H9 (cell line): ENCODE results near the gene NBPF11. TPM values are rescaled to one million over a fixed set of nuclear protein-coding genes. Genes with fewer than 3 reads are reported as not detected.

Experiments used
- DNase-seq: peaks from one replicate; pipeline ENCODE4 v3.0.0-alpha.2; 2017
- H2AFZ ChIP-seq: one replicate; pipeline ENCODE4 v1.6.1; 2013; ENCODE audit warnings: mild to moderate bottlenecking, low read length, control low read depth, moderate library complexity
- H2AK5ac ChIP-seq: 2 replicates; pipeline ENCODE4 v1.6.1; 2013; ENCODE audit warnings: low read length, control low read depth, mixed read lengths; ENCODE audit not compliant: insufficient read length
- H2BK120ac ChIP-seq: one replicate; pipeline ENCODE4 v1.6.1; 2013; ENCODE audit warnings: low read depth, mild to moderate bottlenecking, low read length, control low read depth, inconsistent platforms; ENCODE audit not compliant: poor library complexity, severe bottlenecking
- H2BK12ac ChIP-seq: 2 replicates; pipeline ENCODE4 v1.6.1; 2013; ENCODE audit warnings: low read length, control low read depth, mixed read lengths, low read depth; ENCODE audit not compliant: insufficient read length
- H2BK15ac ChIP-seq: 2 replicates; pipeline ENCODE4 v1.6.1; 2013; ENCODE audit warnings: low read depth, low read length, control low read depth
- H2BK20ac ChIP-seq: one replicate; pipeline ENCODE4 v1.6.1; 2013; ENCODE audit warnings: low read depth, mild to moderate bottlenecking, low read length, control low read depth, inconsistent platforms; ENCODE audit not compliant: poor library complexity, severe bottlenecking
- H2BK5ac ChIP-seq: 2 replicates; pipeline ENCODE4 v1.6.1; 2013; ENCODE audit warnings: low read length, control low read depth, mixed read lengths; ENCODE audit not compliant: insufficient read length
- H3K14ac ChIP-seq: 2 replicates; pipeline ENCODE4 v1.6.1; 2013; ENCODE audit warnings: low read length, control low read depth; ENCODE audit not compliant: insufficient read depth
- H3K18ac ChIP-seq: 2 replicates; pipeline ENCODE4 v1.6.1; 2013; ENCODE audit warnings: low read depth, mild to moderate bottlenecking, mixed read lengths, low read length, control low read depth; ENCODE audit not compliant: insufficient read length
- H3K23ac ChIP-seq: 2 replicates; pipeline ENCODE4 v1.6.1; 2013; ENCODE audit warnings: low read length, control low read depth, mixed read lengths, low read depth; ENCODE audit not compliant: insufficient read length
- H3K23me2 ChIP-seq: 2 replicates; pipeline ENCODE4 v1.6.1; 2013; ENCODE audit warnings: low read depth, mild to moderate bottlenecking, mixed read lengths, low read length, control low read depth; ENCODE audit not compliant: insufficient read length, poor library complexity, severe bottlenecking
- H3K27ac ChIP-seq: 2 replicates; pipeline ENCODE4 v1.5.1; 2013; ENCODE audit warnings: low read length, control low read depth, mixed read lengths, low read depth; ENCODE audit not compliant: insufficient read length
- H3K27me3 ChIP-seq: 2 replicates; pipeline ENCODE4 v1.6.1; 2013; ENCODE audit warnings: low read length, control low read depth, inconsistent platforms; ENCODE audit not compliant: insufficient read depth
- H3K4ac ChIP-seq: 2 replicates; pipeline ENCODE4 v1.6.1; 2013; ENCODE audit warnings: low read depth, mild to moderate bottlenecking, control low read depth, inconsistent platforms, low read length, moderate library complexity
- H3K4me1 ChIP-seq: 2 replicates; pipeline ENCODE4 v1.6.1; 2013; ENCODE audit warnings: low read length, control low read depth, inconsistent platforms; ENCODE audit not compliant: insufficient read depth
- H3K4me2 ChIP-seq: 2 replicates; pipeline ENCODE4 v1.6.1; 2013; ENCODE audit warnings: low read length, control low read depth, mixed read lengths; ENCODE audit not compliant: insufficient read length, insufficient read depth
- H3K56ac ChIP-seq: 2 replicates; pipeline ENCODE4 v1.6.1; 2013; ENCODE audit warnings: low read depth, mild to moderate bottlenecking, mixed read lengths, low read length, control low read depth; ENCODE audit not compliant: insufficient read length
- H3K79me1 ChIP-seq: 2 replicates; pipeline ENCODE4 v1.6.1; 2013; ENCODE audit warnings: low read depth, mild to moderate bottlenecking, moderate library complexity, low read length, control low read depth, inconsistent platforms; ENCODE audit not compliant: insufficient read depth, poor library complexity, severe bottlenecking
- H3K79me2 ChIP-seq: 2 replicates; pipeline ENCODE4 v1.6.1; 2013; ENCODE audit warnings: low read length, control low read depth, inconsistent platforms; ENCODE audit not compliant: insufficient read depth
- H3K9ac ChIP-seq: 2 replicates; pipeline ENCODE4 v1.6.1; 2013; ENCODE audit warnings: low read length, control low read depth, mixed read lengths; ENCODE audit not compliant: insufficient read length; ENCODE audit errors: extremely low read depth
- H3K9me3 ChIP-seq: one replicate; pipeline ENCODE4 v1.6.1; 2013; ENCODE audit warnings: low read depth, low read length, inconsistent platforms; ENCODE audit not compliant: control insufficient read depth
- H3T11ph ChIP-seq: one replicate; pipeline ENCODE4 v1.6.1; 2013; ENCODE audit warnings: mild to moderate bottlenecking, low read length, control low read depth, inconsistent platforms
- H4K20me1 ChIP-seq: one replicate; pipeline ENCODE4 v1.6.1; 2013; ENCODE audit not compliant: control insufficient read depth, insufficient read length, insufficient read depth
- H4K5ac ChIP-seq: 2 replicates; pipeline ENCODE4 v1.6.1; 2013; ENCODE audit warnings: low read depth, mild to moderate bottlenecking, mixed read lengths, low read length, control low read depth; ENCODE audit not compliant: insufficient read length
- H4K8ac ChIP-seq: replicated peaks from 2 replicates; pipeline ENCODE4 v1.6.1; 2013; ENCODE audit warnings: low read length, control low read depth, mixed read lengths, low read depth; ENCODE audit not compliant: insufficient read length
- H4K91ac ChIP-seq: 2 replicates; pipeline ENCODE4 v1.6.1; 2013; ENCODE audit warnings: low read depth, mild to moderate bottlenecking, moderate library complexity, mixed read lengths, low read length, control low read depth; ENCODE audit not compliant: insufficient read length
- H3K27ac Mint-ChIP-seq, 3 experiments: 2 replicates in 2 of 3; 3 replicates in 1 of 3; pipeline ENCODE4 v1.8.0; 2020 to 2021; ENCODE audit warnings: mixed read lengths in 3 of 3, mild to moderate bottlenecking in 1 of 3, moderate library complexity in 1 of 3
- H3K27me3 Mint-ChIP-seq: 2 replicates; pipeline ENCODE4 v1.8.0; 2021; ENCODE audit warnings: low read depth, mild to moderate bottlenecking, moderate library complexity, mixed read lengths
- H3K36me3 Mint-ChIP-seq, 3 experiments: 2 replicates in 2 of 3; 3 replicates in 1 of 3; pipeline ENCODE4 v1.8.0; 2020 to 2021; ENCODE audit warnings: low read depth in 3 of 3, mixed read lengths in 3 of 3; ENCODE audit not compliant: insufficient read depth in 1 of 3
- H3K4me1 Mint-ChIP-seq, 2 experiments: 2 replicates each; pipeline ENCODE4 v1.8.0; 2020; ENCODE audit warnings: mixed read lengths in 2 of 2
- H3K4me3 Mint-ChIP-seq, 2 experiments: 2 replicates in 1 of 2; 3 replicates in 1 of 2; pipeline ENCODE4 v1.8.0; 2020 to 2021; ENCODE audit warnings: mild to moderate bottlenecking in 2 of 2, mixed read lengths in 2 of 2, moderate library complexity in 1 of 2
- H3K9me3 Mint-ChIP-seq, 2 experiments: 2 replicates in 1 of 2; 3 replicates in 1 of 2; pipeline ENCODE4 v1.8.0; 2020; ENCODE audit warnings: mild to moderate bottlenecking in 2 of 2, mixed read lengths in 2 of 2, moderate library complexity in 1 of 2
- WGBS: extraction: QIAGEN DNeasy Blood & Tissue Kit; methylation state at CpG from one replicate; pipeline ENCODE4 v1.1.7; 2013; ENCODE audit warnings: missing lambda C conversion rate, low lambda C conversion rate, mixed read lengths; ENCODE audit not compliant: insufficient read length; ENCODE audit errors: extremely low coverage; 5-methylcytosine and 5-hydroxymethylcytosine counted together
- total RNA-seq: library from RNA; stranded (reverse); gene quantifications from 2 replicates; pipeline ENCODE4 v1.2.1, GENCODE V29; 2021
- TF ChIP-seq, protein P1 (sequence below): fragments of 200-600 bp; sonication (generic); conservative IDR thresholded peaks from 3 replicates; pipeline ENCODE4 v1.8.0; 2021; ENCODE audit warnings: antibody characterized with exemption, mild to moderate bottlenecking

The NBPF11 gene
- total RNA-seq, 1 experiment from 2014 or later, result 9.2 TPM

DNA sequence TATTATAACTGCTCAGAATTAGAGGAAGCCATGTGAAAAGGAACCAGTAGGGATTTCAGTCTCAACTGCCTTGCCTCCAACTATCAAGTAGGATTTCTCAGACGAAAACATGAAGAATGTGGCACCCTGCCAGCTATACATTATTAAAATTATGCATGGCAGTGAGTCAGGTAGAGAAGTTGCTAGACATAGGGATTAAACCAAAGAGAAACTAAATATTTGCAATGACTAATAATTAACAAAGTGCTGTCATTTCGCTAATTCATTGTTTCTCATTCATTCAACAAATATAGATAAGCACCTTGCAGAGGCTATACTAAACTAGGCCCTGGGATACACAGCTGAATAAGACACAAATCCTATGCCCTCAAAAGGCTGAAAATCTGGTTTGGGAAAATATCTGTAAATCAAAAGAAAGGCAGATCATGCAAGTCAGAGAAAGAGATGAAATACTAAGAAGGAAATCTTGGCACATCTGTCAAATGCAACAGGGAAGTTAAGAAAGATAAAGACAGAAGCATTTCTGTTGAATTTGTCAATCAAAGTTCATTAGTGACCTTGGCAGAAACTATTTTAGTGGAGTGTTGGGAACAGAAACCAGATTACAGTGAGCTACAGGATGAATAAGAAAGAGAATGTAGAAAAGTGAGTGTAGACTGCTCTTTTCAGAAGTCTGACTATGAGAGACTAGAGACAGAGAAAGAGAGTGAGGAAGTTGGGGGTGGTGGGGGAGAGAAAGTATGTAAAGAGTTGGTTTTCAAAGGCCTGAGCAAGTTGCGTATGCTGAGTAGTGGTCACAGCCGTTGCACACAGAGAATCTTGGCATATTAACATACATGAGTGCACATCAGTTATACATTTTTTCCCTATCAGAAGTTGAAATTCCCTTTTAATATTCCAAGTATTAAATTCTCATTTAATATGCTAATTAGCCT lies 14.7 kb upstream of the NBPF11 start:
- no peak overlapping the region for H3K4ac ChIP-seq
- H4K5ac ChIP-seq, result no peak overlapping the region
- no peak overlapping the region for H2BK5ac ChIP-seq
- H3K27ac ChIP-seq, result no peak overlapping the region
- Mint-ChIP-seq H3K27ac (no peak overlapping the region), H3K36me3 (no peaks in the 10 kb centered on the region), H3K4me3 (no peak overlapping the region), H3K27me3 (no peaks in the 10 kb centered on the region), H3K4me1 (peaks cover 6 to 9% of the 10 kb centered on the region in 2 experiments), H3K9me3 (no peaks in the 10 kb centered on the region)
- no peak overlapping the region for H2AFZ ChIP-seq
- no peak overlapping the region for H3K9ac ChIP-seq
- no peak overlapping the region for H2AK5ac ChIP-seq
- DNase-seq, result no peak
- H2BK120ac ChIP-seq, result no peak overlapping the region
- TF ChIP-seq, protein P1, sequence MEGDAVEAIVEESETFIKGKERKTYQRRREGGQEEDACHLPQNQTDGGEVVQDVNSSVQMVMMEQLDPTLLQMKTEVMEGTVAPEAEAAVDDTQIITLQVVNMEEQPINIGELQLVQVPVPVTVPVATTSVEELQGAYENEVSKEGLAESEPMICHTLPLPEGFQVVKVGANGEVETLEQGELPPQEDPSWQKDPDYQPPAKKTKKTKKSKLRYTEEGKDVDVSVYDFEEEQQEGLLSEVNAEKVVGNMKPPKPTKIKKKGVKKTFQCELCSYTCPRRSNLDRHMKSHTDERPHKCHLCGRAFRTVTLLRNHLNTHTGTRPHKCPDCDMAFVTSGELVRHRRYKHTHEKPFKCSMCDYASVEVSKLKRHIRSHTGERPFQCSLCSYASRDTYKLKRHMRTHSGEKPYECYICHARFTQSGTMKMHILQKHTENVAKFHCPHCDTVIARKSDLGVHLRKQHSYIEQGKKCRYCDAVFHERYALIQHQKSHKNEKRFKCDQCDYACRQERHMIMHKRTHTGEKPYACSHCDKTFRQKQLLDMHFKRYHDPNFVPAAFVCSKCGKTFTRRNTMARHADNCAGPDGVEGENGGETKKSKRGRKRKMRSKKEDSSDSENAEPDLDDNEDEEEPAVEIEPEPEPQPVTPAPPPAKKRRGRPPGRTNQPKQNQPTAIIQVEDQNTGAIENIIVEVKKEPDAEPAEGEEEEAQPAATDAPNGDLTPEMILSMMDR, result no peak
- no CpG with 5 or more reads among the region's 4 CpGs for WGBS
- no peak overlapping the region for H3K4me2 ChIP-seq
- no peak overlapping the region for H3K56ac ChIP-seq
- H3K18ac ChIP-seq, result no peak overlapping the region
- no peaks in the 10 kb centered on the region for H3K27me3 ChIP-seq
- H4K20me1 ChIP-seq, result no peaks in the 10 kb centered on the region
- H2BK15ac ChIP-seq, result no peak overlapping the region
- H2BK20ac ChIP-seq, result no peak overlapping the region
- no peak overlapping the region for H3K23ac ChIP-seq
- H3K79me2 ChIP-seq, result no peaks in the 10 kb centered on the region
- H3K4me1 ChIP-seq, result no peaks in the 10 kb centered on the region; the same call in 1 of the 2 replicates
- H4K91ac ChIP-seq, result no peak overlapping the region
- H2BK12ac ChIP-seq, result no peak overlapping the region
- no peak overlapping the region for H3T11ph ChIP-seq
- H3K23me2 ChIP-seq, result no peaks in the 10 kb centered on the region
- no peak overlapping the region for H3K14ac ChIP-seq
- H3K79me1 ChIP-seq, result no peaks in the 10 kb centered on the region
- no peaks in the 10 kb centered on the region for H3K9me3 ChIP-seq
- H4K8ac ChIP-seq, result no peak overlapping the region
